HG02798 (cell line): ENCODE results near the gene LMBR1.
"Not testable (repeated sequence)": the region's sequence is repeated elsewhere in the genome, so short reads cannot be mapped to it uniquely, and the experiment has no call there.

Source experiments
- ATAC-seq: cut with Tn5 transposase; IDR thresholded peaks from one replicate; pipeline ENCODE4 v1.9.1; 2021; ENCODE audit warnings: mild to moderate bottlenecking; ENCODE audit not compliant: unreplicated experiment, poor library complexity

The LMBR1 gene

DNA sequence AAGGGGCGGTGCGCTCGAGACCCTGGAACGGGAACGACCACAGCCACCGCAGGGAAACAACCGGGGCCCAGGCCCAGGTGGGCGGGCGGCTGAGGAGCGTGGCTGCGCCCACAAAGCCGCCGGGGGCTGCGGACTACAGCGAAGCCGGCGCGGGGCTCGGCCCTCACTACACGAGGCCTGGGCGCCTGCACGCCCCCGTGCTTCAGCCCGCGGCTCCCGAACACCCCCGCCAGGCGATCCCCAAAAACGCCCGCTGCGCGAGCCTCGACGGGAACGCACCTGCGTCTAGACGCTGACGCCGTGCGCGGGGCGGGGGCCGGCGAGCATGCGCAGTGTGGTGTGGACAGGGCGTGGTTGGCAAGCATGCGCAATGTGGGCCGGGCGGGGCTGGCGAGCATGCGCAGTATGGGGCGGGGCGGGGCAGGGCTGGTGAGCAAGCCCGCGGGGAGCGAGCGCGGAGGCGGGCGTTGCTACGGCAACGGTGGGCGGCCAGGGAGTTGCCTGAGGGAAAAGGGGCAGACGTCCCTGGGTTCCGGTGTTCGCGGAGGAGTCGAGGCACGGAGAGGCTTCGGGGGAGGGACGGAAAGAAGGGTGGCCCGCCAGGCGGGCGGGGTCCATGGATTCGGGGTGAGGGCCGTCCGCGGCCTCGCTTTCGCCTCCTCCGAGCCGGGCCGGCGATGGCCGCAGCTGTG lies 252.6 kb downstream of the LMBR1 start, which contains the start of gene RNF32:
TSS of gene RNF32 (plus strand) at position 518 of the 692 bp plus-strand sequence. CDS start 3,104 bp downstream, outside the sequence.
- peak; percentile 88 for ATAC-seq

DNA sequence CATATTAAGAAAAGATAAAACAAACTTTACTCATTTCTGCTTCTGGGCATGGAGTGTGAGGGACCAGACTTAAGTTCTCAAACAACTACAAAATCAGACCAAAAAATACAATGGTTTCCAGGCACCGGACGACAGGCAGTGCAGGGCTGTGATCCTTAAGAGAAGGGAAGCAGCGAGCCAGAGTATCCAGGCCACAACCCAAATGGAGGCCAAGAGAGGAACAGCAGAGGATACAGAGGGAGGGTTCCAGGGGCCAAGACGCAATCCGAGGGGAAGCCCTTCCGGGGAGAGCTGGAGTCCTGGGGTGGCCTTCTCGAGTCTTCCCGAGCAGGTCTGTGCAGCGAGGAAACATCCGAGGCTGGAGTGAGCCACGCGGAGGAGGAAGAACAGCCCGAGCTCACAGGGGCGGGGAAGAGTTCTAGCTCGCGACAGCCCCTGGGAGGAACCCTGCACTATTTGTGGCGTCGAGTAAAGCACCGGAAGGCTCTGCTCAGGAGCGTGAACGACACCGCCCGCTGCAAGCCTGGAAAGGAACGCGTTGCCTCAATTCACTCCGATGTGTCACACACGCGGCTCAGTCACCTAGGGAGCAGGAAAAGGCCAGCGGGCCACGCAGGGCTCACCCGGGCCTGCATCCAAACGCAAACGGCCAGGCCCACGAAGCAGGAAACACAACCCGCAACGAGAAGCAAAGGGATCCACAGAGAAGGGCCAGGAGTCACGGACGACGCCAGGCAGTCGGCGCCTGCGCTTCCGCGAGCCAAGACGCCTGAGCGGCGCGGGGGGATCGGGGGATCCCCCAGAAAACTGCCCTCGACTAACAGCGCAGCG lies 253.3 kb downstream of the LMBR1 start:
- peak; percentile 2 for ATAC-seq

DNA sequence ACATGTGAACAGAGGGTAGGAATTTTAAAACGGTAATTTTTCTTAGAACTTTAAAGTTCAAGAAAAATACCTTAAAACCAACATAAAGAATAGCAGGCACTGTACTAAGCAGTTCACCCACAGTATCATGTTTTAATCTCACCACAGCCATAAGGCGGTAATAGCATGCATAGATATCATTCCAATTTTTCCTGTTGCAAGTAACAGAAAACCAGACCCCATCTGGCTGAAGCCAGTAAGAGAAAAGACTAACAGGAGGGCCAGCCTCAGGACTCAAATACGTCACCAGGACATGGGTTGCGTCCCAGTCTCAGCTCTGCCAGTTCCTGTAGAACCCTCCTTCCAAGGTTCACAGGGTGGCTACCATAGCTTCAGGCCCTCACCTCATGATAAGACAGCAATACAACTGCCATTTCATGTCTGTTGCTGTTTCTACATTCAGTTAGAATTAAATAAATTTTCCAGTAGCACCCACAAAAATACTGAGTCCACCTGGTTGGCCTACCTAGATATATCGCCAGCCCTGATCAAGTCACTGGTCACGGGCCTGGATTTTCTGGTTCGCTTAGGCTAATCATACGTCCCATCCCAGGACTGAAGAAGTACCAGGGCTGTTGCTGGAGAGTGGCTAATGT lies 254.4 kb downstream of the LMBR1 start:
- ATAC-seq, result no peak

GRCh38 chr7:156637093-156637492 lies 255.9 kb downstream of the LMBR1 start:
- ATAC-seq, result not testable (repeated sequence)

DNA sequence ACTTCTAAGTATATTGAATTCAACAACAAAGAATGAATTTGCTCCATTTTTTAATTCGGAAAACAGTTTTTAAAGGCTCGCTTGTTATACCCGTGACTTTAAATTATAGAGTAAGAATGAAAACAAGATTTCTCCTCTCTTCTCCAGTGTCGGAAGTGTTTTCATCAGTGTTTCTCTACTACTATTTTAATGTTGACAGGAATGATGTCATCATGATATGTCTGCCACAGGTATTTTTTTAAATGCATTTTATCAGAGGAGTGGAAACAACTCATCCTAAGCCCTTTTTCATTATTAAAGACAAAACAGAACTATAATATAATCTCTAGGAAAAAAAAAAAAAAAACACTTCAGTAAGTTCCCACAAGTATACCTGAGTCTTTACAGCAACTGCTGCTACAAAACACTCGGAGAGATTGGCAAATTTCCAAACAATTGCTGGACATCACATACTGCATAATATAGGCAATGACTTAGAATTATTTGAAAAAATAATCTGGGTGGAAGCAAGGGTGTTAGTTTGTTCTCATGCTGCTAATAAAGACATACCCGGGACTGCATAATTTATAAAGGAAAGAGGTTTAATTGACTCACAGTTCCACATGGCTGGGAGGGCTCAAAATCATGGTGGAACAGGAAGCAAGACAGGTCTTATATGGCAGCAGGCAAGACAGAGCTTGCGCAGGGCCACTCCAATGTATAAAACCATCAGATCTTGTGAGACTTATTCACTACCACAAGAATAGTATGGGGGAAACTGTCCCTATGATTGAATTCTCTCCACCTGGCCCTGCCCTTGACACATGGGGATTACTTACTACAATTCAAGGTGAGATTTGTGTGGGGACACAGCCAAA lies 257.2 kb downstream of the LMBR1 start:
- no peak for ATAC-seq

GRCh38 chr7:156634117-156634516 lies 258.9 kb downstream of the LMBR1 start:
- ATAC-seq, result no peak

GRCh38 chr7:156629873-156630272 lies 263.1 kb downstream of the LMBR1 start:
- ATAC-seq, result no peak

- no peak for ATAC-seq
These were observed 264.4 kb downstream of the LMBR1 start for GRCh38 chr7:156628562-156628961.
